PC-3 (cell line): ENCODE results near the gene RIPOR3. TPM values are rescaled to one million over a fixed set of nuclear protein-coding genes. Genes with fewer than 3 reads are reported as not detected.

Experiments
- ATAC-seq: fragments of 200-7000 bp; cut with Tn5 transposase; 2 replicates; pipeline ENCODE4 v1.9.1; 2020; ENCODE audit warnings: mild to moderate bottlenecking, moderate library complexity
- BruUV-seq: library from RNA; stranded (reverse); fragments of 400-500 nt; replicated peaks from 2 replicates; lab custom pipeline; 2021; lab: Mats Ljungman, UMichigan
- CTCF ChIA-PET: fragments of 300-600 bp; sonication (Branson Sonifier 250); formaldehyde crosslinking; loops from one replicate; lab custom pipeline; 2022; ENCODE audit warnings: antibody characterized with exemption; lab: Charles Lee
- POLR2A ChIA-PET: fragments of 300-600 bp; sonication (Branson Sonifier 250); formaldehyde crosslinking; loops from one replicate; lab custom pipeline; 2022; ENCODE audit warnings: antibody characterized with exemption; ENCODE audit not compliant: unreplicated experiment; lab: Charles Lee
- DNase-seq: peaks from one replicate; pipeline ENCODE4 v3.0.0-alpha.2; 2015
- H2AFZ ChIP-seq: fragments of 300-600 bp; sonication (generic); 2 replicates; pipeline ENCODE4 v1.6.0; 2016; ENCODE audit warnings: antibody characterized with exemption, low read length
- H3F3A ChIP-seq: fragments of 300-600 bp; sonication (generic); one replicate; pipeline ENCODE4 v1.6.0; 2017; ENCODE audit warnings: antibody characterized with exemption, low read length, control low read depth, mild to moderate bottlenecking; ENCODE audit not compliant: unreplicated experiment
- H3K27ac ChIP-seq: fragments of 300-600 bp; sonication (generic); 2 replicates; pipeline ENCODE4 v1.5.1; 2016; ENCODE audit warnings: mild to moderate bottlenecking, low read length
- H3K27me3 ChIP-seq: fragments of 300-600 bp; sonication (generic); 2 replicates; pipeline ENCODE4 v1.6.1; 2016; ENCODE audit warnings: low read length, mixed read lengths
- H3K36me3 ChIP-seq: fragments of 300-600 bp; sonication (generic); 2 replicates; pipeline ENCODE4 v1.6.1; 2016; ENCODE audit warnings: low read depth, mixed run types, low read length, mixed read lengths
- H3K4me1 ChIP-seq: fragments of 300-600 bp; sonication (generic); 2 replicates; pipeline ENCODE4 v1.5.1; 2016; ENCODE audit warnings: low read length; ENCODE audit not compliant: insufficient read depth
- H3K4me2 ChIP-seq: fragments of 300-600 bp; sonication (generic); 2 replicates; pipeline ENCODE4 v1.6.0; 2016; ENCODE audit warnings: low read length
- H3K4me3 ChIP-seq: fragments of 300-600 bp; sonication (generic); 2 replicates; pipeline ENCODE4 v1.5.1; 2016; ENCODE audit warnings: mild to moderate bottlenecking, low read length, mixed read lengths
- H3K79me2 ChIP-seq: fragments of 300-600 bp; sonication (generic); 2 replicates; pipeline ENCODE4 v1.6.1; 2017; ENCODE audit warnings: low read length, mixed read lengths
- H3K9ac ChIP-seq: fragments of 300-600 bp; sonication (generic); 2 replicates; pipeline ENCODE4 v1.6.0; 2016; ENCODE audit warnings: mild to moderate bottlenecking, low read length
- H3K9me2 ChIP-seq: fragments of 300-600 bp; sonication (generic); replicated peaks from 2 replicates; pipeline ENCODE4 v1.6.1; 2016; ENCODE audit warnings: mixed run types, low read length, mixed read lengths
- H3K9me3 ChIP-seq: fragments of 300-600 bp; sonication (generic); 2 replicates; pipeline ENCODE4 v1.6.1; 2016; ENCODE audit warnings: low read length, mixed read lengths
- H4K20me1 ChIP-seq: fragments of 300-600 bp; sonication (generic); 2 replicates; pipeline ENCODE4 v1.6.1; 2016; ENCODE audit warnings: low read length, mixed read lengths
- CTCF ChIP-seq: fragments of 300-600 bp; sonication (generic); conservative IDR thresholded peaks from 2 replicates; pipeline ENCODE4 v1.5.1; 2017; ENCODE audit warnings: antibody characterized with exemption, low read depth, mild to moderate bottlenecking, low read length
- EZH2 ChIP-seq: fragments of 300-600 bp; sonication (generic); IDR thresholded peaks from one replicate; pipeline ENCODE4 v1.6.1; 2017; ENCODE audit warnings: antibody characterized with exemption, mild to moderate bottlenecking, low read length; ENCODE audit not compliant: unreplicated experiment
- EZH2phosphoT487 ChIP-seq: fragments of 300-600 bp; sonication (generic); IDR thresholded peaks from 2 replicates; pipeline ENCODE4 v1.6.1; 2018; ENCODE audit warnings: mild to moderate bottlenecking, antibody characterized with exemption, low read length, borderline replicate concordance
- intact Hi-C: fragments of 100-400 bp; cut with micrococcal nuclease; formaldehyde crosslinking; loops from 2 replicates; pipeline ENCODE4 v1.9.0; 2023
- total RNA-seq: library from RNA; depleted of rRNA; stranded (reverse); fragments of >200 nt; gene quantifications from 2 replicates; pipeline ENCODE4 v1.2.3, GENCODE V29; 2014

RIPOR3 gene
- total RNA-seq, 1 experiment from 2014 or later: 0.04 TPM

GRCh38 chr20:50635676-50636600, 55.4 kb downstream of the RIPOR3 start:
- Histone ChIP-seq H3K36me3 (no peaks in the 10 kb centered on the region), H3K27ac (no peak overlapping the region), H3K4me1 (peaks cover 12% of the 10 kb centered on the region; the same call in 1 of the 2 replicates), H3K9me3 (no peaks in the 10 kb centered on the region), H3K4me2 (peak overlapping the region; percentile 70), H3K9ac (no peak overlapping the region), H3K27me3 (no peaks in the 10 kb centered on the region), H3K79me2 (no peaks in the 10 kb centered on the region), H2AFZ (peak overlapping the region; percentile 60), H3K4me3 (peak overlapping the region; percentile 52), H3K9me2 (no peaks in the 10 kb centered on the region), H4K20me1 (no peaks in the 10 kb centered on the region), H3F3A (no peaks in the 10 kb centered on the region)
- POLR2A ChIA-PET: no interaction called here
- intact Hi-C loops: no loop called here
- TF ChIP-seq EZH2: no peak
- TF ChIP-seq CTCF: peak; percentile 99
- DNase-seq: peak; percentile 80
- peak; percentile 63 for ATAC-seq
- CTCF ChIA-PET: interaction anchor here (0.6 to 1.2 kb wide), 5 partner anchors 10 to 113 kb away, joined by 3 to 6 read pairs (median 3); no protein-coding TSS in a partner anchor
- BruUV-seq: no TSS peak

GRCh38 chr20:50635014-50635557, 56.3 kb downstream of the RIPOR3 start:
- H3K9ac ChIP-seq: no peak overlapping the region
- intact Hi-C loops: no loop called here
- H3K36me3 ChIP-seq: no peaks in the 10 kb centered on the region
- H3F3A ChIP-seq: no peaks in the 10 kb centered on the region
- H3K9me3 ChIP-seq: no peaks in the 10 kb centered on the region
- H3K9me2 ChIP-seq: no peaks in the 10 kb centered on the region
- H3K27me3 ChIP-seq: no peaks in the 10 kb centered on the region
- ChIA-PET CTCF (interaction anchor here (0.6 to 1.2 kb wide), 4 partner anchors 9 to 114 kb away, joined by 3 to 6 read pairs (median 4); no protein-coding TSS in a partner anchor), POLR2A (no interaction called here)
- no peak overlapping the region; the same call in 1 of the 2 replicates for H3K4me3 ChIP-seq
- BruUV-seq: no TSS peak
- H3K4me2 ChIP-seq: peak overlapping the region; percentile 70; the same call in 1 of the 2 replicates
- H3K79me2 ChIP-seq: no peaks in the 10 kb centered on the region
- no peak overlapping the region for H3K27ac ChIP-seq
- H2AFZ ChIP-seq: peak overlapping the region; percentile 60; the same call in 1 of the 2 replicates
- TF ChIP-seq CTCF: no peak
- TF ChIP-seq EZH2: no peak
- no peaks in the 10 kb centered on the region for H4K20me1 ChIP-seq
- no peak for DNase-seq
- H3K4me1 ChIP-seq: peaks cover 12% of the 10 kb centered on the region; the same call in 1 of the 2 replicates
- ATAC-seq: no peak

GRCh38 chr20:50634191-50634590, 57.2 kb downstream of the RIPOR3 start:
- Histone ChIP-seq H3K27me3 (no peaks in the 10 kb centered on the region), H3K9me3 (no peaks in the 10 kb centered on the region), H3K4me2 (no peak overlapping the region), H4K20me1 (no peaks in the 10 kb centered on the region), H3K36me3 (no peaks in the 10 kb centered on the region), H2AFZ (no peak overlapping the region), H3K4me1 (peaks cover 16% of the 10 kb centered on the region; the same call in 1 of the 2 replicates), H3F3A (no peaks in the 10 kb centered on the region), H3K27ac (no peak overlapping the region), H3K4me3 (no peak overlapping the region), H3K9me2 (no peaks in the 10 kb centered on the region), H3K79me2 (no peaks in the 10 kb centered on the region), H3K9ac (no peak overlapping the region)
- CTCF ChIA-PET: no interaction called here
- no peak for TF ChIP-seq CTCF
- no peak for TF ChIP-seq EZH2phosphoT487
- no peak for TF ChIP-seq EZH2
- DNase-seq: no peak
- intact Hi-C loops: no loop called here
- POLR2A ChIA-PET: no interaction called here
- BruUV-seq: no TSS peak
- no peak for ATAC-seq
